ENCODE results near the gene UXS1.

UXS1 gene

GRCh38 chr2:106189325-106189724 is 4.8 kb downstream of the UXS1 start:
- DNase-seq (ENCODE audit: low read depth) = no peak

- no peak for DNase-seq (ENCODE audit: low read depth)
These were observed 6.7 kb downstream of the UXS1 start for GRCh38 chr2:106187273-106187891.

- no peak for DNase-seq (ENCODE audit: low read depth)
These were observed 8.5 kb downstream of the UXS1 start for GRCh38 chr2:106185475-106186184.

GRCh38 chr2:106184857-106185256 is 9.2 kb downstream of the UXS1 start:
- DNase-seq (ENCODE audit: low read depth) = no peak

GRCh38 chr2:106184394-106184793 is 9.7 kb downstream of the UXS1 start:
- no peak for DNase-seq (ENCODE audit: low read depth)

- no peak for DNase-seq (ENCODE audit: low read depth)
These were observed 10.9 kb downstream of the UXS1 start for GRCh38 chr2:106183101-106183696.

GRCh38 chr2:106181064-106181463 is 13.0 kb downstream of the UXS1 start:
- no peak for DNase-seq (ENCODE audit: low read depth)

GRCh38 chr2:106180602-106181001 is 13.5 kb downstream of the UXS1 start:
- DNase-seq (ENCODE audit: low read depth) = no peak

GRCh38 chr2:106178716-106179115 is 15.4 kb downstream of the UXS1 start:
- DNase-seq (ENCODE audit: low read depth) = no peak

GRCh38 chr2:106177581-106177980 is 16.5 kb downstream of the UXS1 start:
- DNase-seq (ENCODE audit: low read depth) = no peak

- DNase-seq (ENCODE audit: low read depth) = no peak
These were observed 17.5 kb downstream of the UXS1 start for GRCh38 chr2:106176446-106177099.

- no peak for DNase-seq (ENCODE audit: low read depth)
These were observed 18.8 kb downstream of the UXS1 start for GRCh38 chr2:106175086-106175850.

GRCh38 chr2:106174056-106174455 is 20.0 kb downstream of the UXS1 start:
- no peak for DNase-seq (ENCODE audit: low read depth)

GRCh38 chr2:106172649-106173048 is 21.5 kb downstream of the UXS1 start:
- no peak for DNase-seq (ENCODE audit: low read depth)

- no peak for DNase-seq (ENCODE audit: low read depth)
These were observed 25.4 kb downstream of the UXS1 start for GRCh38 chr2:106168657-106169056.

- DNase-seq (ENCODE audit: low read depth) = no peak
These were observed 27.0 kb downstream of the UXS1 start for GRCh38 chr2:106167067-106167466.

GRCh38 chr2:106165561-106165960 is 28.5 kb downstream of the UXS1 start:
- DNase-seq (ENCODE audit: low read depth) = no peak

GRCh38 chr2:106165029-106165428 is 29.1 kb downstream of the UXS1 start:
- no peak for DNase-seq (ENCODE audit: low read depth)

- no peak for DNase-seq (ENCODE audit: low read depth)
These were observed 30.1 kb downstream of the UXS1 start for GRCh38 chr2:106163948-106164545.

- DNase-seq (ENCODE audit: low read depth) = no peak
These were observed 31.9 kb downstream of the UXS1 start for GRCh38 chr2:106161938-106162820.

GRCh38 chr2:106161341-106161740 is 32.8 kb downstream of the UXS1 start:
- no peak for DNase-seq (ENCODE audit: low read depth)
